SK-N-SH (cell line): ENCODE data around the gene PLXND1. TPM values are rescaled to one million over a fixed set of nuclear protein-coding genes. Genes with fewer than 3 reads are reported as not detected.

Source experiments
- CTCF ChIA-PET: fragments of 300-600, 350-600 bp; formaldehyde crosslinking; extraction: SDS; loops from one replicate; lab custom pipeline; 2021; lab: Yijun Ruan, JAX
- POLR2A ChIA-PET: fragments of 350-600 bp; sonication (Branson Sonifier 250); formaldehyde crosslinking; extraction: SDS; loops from one replicate; lab custom pipeline; 2020; ENCODE audit warnings: antibody characterized with exemption, inconsistent platforms; lab: Yijun Ruan, JAX
- DNase-seq: peaks from one replicate; pipeline ENCODE4 v3.0.0; 2012
- H2AFZ ChIP-seq: fragments of 200-600 bp; sonication (generic); 2 replicates; pipeline ENCODE4 v1.8.1; 2016; ENCODE audit warnings: antibody characterized with exemption, mild to moderate bottlenecking, low read depth
- H3F3A ChIP-seq: fragments of 200-600 bp; sonication (generic); replicated peaks from 2 replicates; pipeline ENCODE3; 2016; ENCODE audit warnings: antibody characterized with exemption, mild to moderate bottlenecking; ENCODE audit not compliant: insufficient read depth
- H3K27ac ChIP-seq, 2 experiments: fragments of 200-500 bp in 1 of 2; fragments of 200-600 bp in 1 of 2; sonication (Bioruptor generic) in 1 of 2; sonication (generic), shearing (Covaris generic) in 1 of 2; 2 replicates each; pipeline versions ENCODE4 v1.5.1 to v1.6.1; 2014 to 2016; ENCODE audit warnings: low read depth in 2 of 2, inconsistent platforms in 1 of 2, low read length in 1 of 2, mild to moderate bottlenecking in 1 of 2, mixed read lengths in 1 of 2
- H3K27me3 ChIP-seq: fragments of 200-600 bp; sonication (generic), shearing (Covaris generic); 2 replicates; pipeline ENCODE4 v1.6.1; 2016; ENCODE audit warnings: mixed run types; ENCODE audit not compliant: insufficient read depth
- H3K36me3 ChIP-seq, 2 experiments: fragments of 200-500 bp in 1 of 2; fragments of 200-600 bp in 1 of 2; sonication (Bioruptor generic) in 1 of 2; sonication (generic) in 1 of 2; replicated peaks in 1 of 2; 2 replicates each; pipeline versions ENCODE3 to v1.5.1; 2014 to 2016; ENCODE audit warnings: low read length in 1 of 2, mild to moderate bottlenecking in 1 of 2; ENCODE audit not compliant: insufficient read depth in 2 of 2, control insufficient read depth in 1 of 2
- H3K4me1 ChIP-seq, 2 experiments: fragments of 200-500 bp in 1 of 2; fragments of 200-600 bp in 1 of 2; sonication (Bioruptor generic) in 1 of 2; sonication (generic), shearing (Covaris generic) in 1 of 2; 2 replicates each; pipeline versions ENCODE4 v1.5.1 to v1.6.1; 2014 to 2016; ENCODE audit warnings: low read depth in 1 of 2, low read length in 1 of 2, mixed run types in 1 of 2; ENCODE audit not compliant: insufficient read depth in 2 of 2, control insufficient read depth in 1 of 2
- H3K4me2 ChIP-seq: fragments of 200-600 bp; sonication (generic), shearing (Covaris generic); 2 replicates; pipeline ENCODE4 v1.6.1; 2017; ENCODE audit warnings: mixed run types
- H3K4me3 ChIP-seq, 2 experiments: fragments of 200-500 bp in 1 of 2; fragments of 200-600 bp in 1 of 2; sonication (Bioruptor generic) in 1 of 2; sonication (generic), shearing (Covaris generic) in 1 of 2; 2 replicates each; pipeline versions ENCODE4 v1.5.1 to v1.8.1; 2014 to 2016; ENCODE audit warnings: low read depth in 2 of 2, inconsistent platforms in 1 of 2, low read length in 1 of 2, mild to moderate bottlenecking in 1 of 2, mixed read lengths in 1 of 2, moderate library complexity in 1 of 2
- H3K79me2 ChIP-seq: fragments of 200-600 bp; sonication (generic); 2 replicates; pipeline ENCODE4 v1.8.1; 2017; ENCODE audit warnings: mild to moderate bottlenecking; ENCODE audit not compliant: insufficient read depth
- H3K9ac ChIP-seq: fragments of 200-600 bp; sonication (generic); 2 replicates; pipeline ENCODE4 v1.6.1; 2017; ENCODE audit warnings: mixed run types
- H3K9me2 ChIP-seq: fragments of 200-600 bp; sonication (generic); 2 replicates; pipeline ENCODE4 v1.6.1; 2017; ENCODE audit warnings: mixed run types
- H3K9me3 ChIP-seq: fragments of 200-600 bp; sonication (generic); 2 replicates; pipeline ENCODE4 v1.6.1; 2017; ENCODE audit warnings: mixed run types, mild to moderate bottlenecking, moderate library complexity
- H4K20me1 ChIP-seq: fragments of 200-600 bp; sonication (generic); 2 replicates; pipeline ENCODE4 v1.6.1; 2017; ENCODE audit warnings: mild to moderate bottlenecking, mixed run types; ENCODE audit not compliant: insufficient read depth
- ELF1 ChIP-seq: IDR thresholded peaks from 2 replicates; pipeline ENCODE4 v1.4.0; 2012
- EP300 ChIP-seq, 2 experiments: IDR thresholded peaks; 2 replicates each; pipeline versions ENCODE4 v1.4.0 to v1.6.1; 2012; ENCODE audit warnings: borderline replicate concordance in 1 of 2, low read depth in 1 of 2, low read length in 1 of 2
- FOSL2 ChIP-seq: IDR thresholded peaks from 2 replicates; pipeline ENCODE4 v1.4.0; 2012; ENCODE audit warnings: low read depth, mild to moderate bottlenecking, moderate library complexity, borderline replicate concordance
- FOXJ3 ChIP-seq: sonication (generic); formaldehyde crosslinking; IDR thresholded peaks from 2 replicates; pipeline ENCODE4 v1.5.1; 2020; ENCODE audit warnings: mild to moderate bottlenecking, missing genetic modification reagents
- FOXM1 ChIP-seq: IDR thresholded peaks from 2 replicates; pipeline ENCODE4 v1.4.0; 2012; ENCODE audit warnings: low read depth, mild to moderate bottlenecking
- GABPA ChIP-seq: IDR thresholded peaks from 2 replicates; pipeline ENCODE4 v1.4.0; 2012; ENCODE audit warnings: low read depth, mild to moderate bottlenecking
- JUND ChIP-seq: IDR thresholded peaks from 2 replicates; pipeline ENCODE4 v1.4.0; 2012
- NFIC ChIP-seq: IDR thresholded peaks from 2 replicates; pipeline ENCODE4 v1.4.0; 2012; ENCODE audit warnings: borderline replicate concordance
- NRF1 ChIP-seq: IDR thresholded peaks from 2 replicates; pipeline ENCODE4 v1.6.1; 2012; ENCODE audit warnings: low read depth, mild to moderate bottlenecking, low read length
- PBX3 ChIP-seq: IDR thresholded peaks from 2 replicates; pipeline ENCODE4; 2012
- RFX5 ChIP-seq: IDR thresholded peaks from 2 replicates; pipeline ENCODE4 v1.6.1; 2012; ENCODE audit warnings: mild to moderate bottlenecking, improper control_type of control experiment, low read length
- YY1 ChIP-seq: IDR thresholded peaks from 2 replicates; pipeline ENCODE4 v1.4.0; 2012; ENCODE audit warnings: low read depth, mild to moderate bottlenecking
- WGBS: methylation state at CpG from one replicate; pipeline ENCODE4 v1.1.6; 2017; ENCODE audit warnings: low lambda C conversion rate; 5-methylcytosine and 5-hydroxymethylcytosine counted together
- polyA plus RNA-seq, 3 experiments: library from polyadenylated mRNA; depleted of rRNA; stranded (reverse); fragments of >200 nt; gene quantifications; 2 replicates each; pipeline ENCODE4 v1.2.3, GENCODE V29; 2012
- TF ChIP-seq, protein P1 (sequence below): fragments of 200-600 bp; sonication (generic); IDR thresholded peaks from 2 replicates; pipeline ENCODE4 v1.6.1; 2017; ENCODE audit warnings: antibody characterized with exemption, mild to moderate bottlenecking, moderate library complexity
- TF ChIP-seq, protein P2 (sequence below): fragments of 150-350 bp; IDR thresholded peaks from 2 replicates; pipeline ENCODE4 v1.6.1; 2016; ENCODE audit warnings: mild to moderate bottlenecking, low read depth, low read length
- TF ChIP-seq, protein P3 (sequence below): IDR thresholded peaks from 2 replicates; pipeline ENCODE4 v1.6.1; 2012; ENCODE audit warnings: mild to moderate bottlenecking, low read depth, low read length, moderate library complexity

The PLXND1 gene
- polyA plus RNA-seq, 1 of the 3 experiments (the other 2 are of a cell fraction) = 53.5 TPM

DNA sequence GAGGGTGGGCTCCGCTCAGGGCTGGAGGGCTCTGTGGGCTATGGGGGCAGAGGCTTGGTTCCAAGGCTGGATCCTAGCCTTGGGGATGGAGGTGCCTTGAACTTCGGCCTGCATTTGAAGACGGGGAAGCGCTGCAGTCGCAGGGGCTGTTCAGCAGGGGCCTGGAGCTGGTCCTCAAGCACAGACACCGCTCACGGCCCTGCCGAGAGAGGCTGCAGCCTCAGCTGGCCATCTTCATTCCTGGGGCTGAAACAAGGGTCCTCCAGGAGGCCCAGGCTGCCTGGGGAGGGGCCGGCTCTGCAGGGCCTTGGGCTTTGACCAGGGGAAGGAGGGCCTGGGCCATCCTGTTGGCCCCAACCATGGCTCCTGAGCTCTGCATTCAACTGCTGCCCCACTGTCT lies 25.6 kb upstream of the PLXND1 start:
- H3K9me2 ChIP-seq = no peaks in the 10 kb centered on the region
- DNase-seq = no peak
- no peaks in the 10 kb centered on the region for H3F3A ChIP-seq
- no peaks in the 10 kb centered on the region for H4K20me1 ChIP-seq
- ChIA-PET POLR2A (no interaction called here), CTCF (interaction anchor here (0.5 to 2.7 kb wide), 3 partner anchors 92 to 302 kb away, joined by 3 to 12 read pairs (median 8); no protein-coding TSS in a partner anchor)
- H3K79me2 ChIP-seq = no peaks in the 10 kb centered on the region
- no peaks in the 10 kb centered on the region for H3K27me3 ChIP-seq
- H2AFZ ChIP-seq = no peak overlapping the region
- H3K9ac ChIP-seq = no peak overlapping the region
- no peaks in the 10 kb centered on the region for H3K4me1 ChIP-seq
- H3K9me3 ChIP-seq = no peaks in the 10 kb centered on the region
- no peak overlapping the region for H3K4me3 ChIP-seq
- H3K36me3 ChIP-seq = no peaks in the 10 kb centered on the region
- H3K27ac ChIP-seq = no peak overlapping the region
- H3K4me2 ChIP-seq = no peak overlapping the region
- WGBS = 92% methylated on average over 5 of the region's 9 CpGs
- TF ChIP-seq, protein P1, sequence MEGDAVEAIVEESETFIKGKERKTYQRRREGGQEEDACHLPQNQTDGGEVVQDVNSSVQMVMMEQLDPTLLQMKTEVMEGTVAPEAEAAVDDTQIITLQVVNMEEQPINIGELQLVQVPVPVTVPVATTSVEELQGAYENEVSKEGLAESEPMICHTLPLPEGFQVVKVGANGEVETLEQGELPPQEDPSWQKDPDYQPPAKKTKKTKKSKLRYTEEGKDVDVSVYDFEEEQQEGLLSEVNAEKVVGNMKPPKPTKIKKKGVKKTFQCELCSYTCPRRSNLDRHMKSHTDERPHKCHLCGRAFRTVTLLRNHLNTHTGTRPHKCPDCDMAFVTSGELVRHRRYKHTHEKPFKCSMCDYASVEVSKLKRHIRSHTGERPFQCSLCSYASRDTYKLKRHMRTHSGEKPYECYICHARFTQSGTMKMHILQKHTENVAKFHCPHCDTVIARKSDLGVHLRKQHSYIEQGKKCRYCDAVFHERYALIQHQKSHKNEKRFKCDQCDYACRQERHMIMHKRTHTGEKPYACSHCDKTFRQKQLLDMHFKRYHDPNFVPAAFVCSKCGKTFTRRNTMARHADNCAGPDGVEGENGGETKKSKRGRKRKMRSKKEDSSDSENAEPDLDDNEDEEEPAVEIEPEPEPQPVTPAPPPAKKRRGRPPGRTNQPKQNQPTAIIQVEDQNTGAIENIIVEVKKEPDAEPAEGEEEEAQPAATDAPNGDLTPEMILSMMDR = no peak
- TF ChIP-seq FOSL2 (no peak), YY1 (no peak), FOXM1 (no peak), JUND (no peak), PBX3 (no peak), NRF1 (no peak), NFIC (no peak), EP300 (IDR thresholded peaks at IDR 0.05; ENCODE audit: borderline replicate concordance in 1 of 2, low read depth in 1 of 2, low read length in 1 of 2) (no peak), FOXJ3 (CRISPR knock-in tag) (no peak), GABPA (no peak), ELF1 (no peak), RFX5 (no peak)
- TF ChIP-seq, protein P2, sequence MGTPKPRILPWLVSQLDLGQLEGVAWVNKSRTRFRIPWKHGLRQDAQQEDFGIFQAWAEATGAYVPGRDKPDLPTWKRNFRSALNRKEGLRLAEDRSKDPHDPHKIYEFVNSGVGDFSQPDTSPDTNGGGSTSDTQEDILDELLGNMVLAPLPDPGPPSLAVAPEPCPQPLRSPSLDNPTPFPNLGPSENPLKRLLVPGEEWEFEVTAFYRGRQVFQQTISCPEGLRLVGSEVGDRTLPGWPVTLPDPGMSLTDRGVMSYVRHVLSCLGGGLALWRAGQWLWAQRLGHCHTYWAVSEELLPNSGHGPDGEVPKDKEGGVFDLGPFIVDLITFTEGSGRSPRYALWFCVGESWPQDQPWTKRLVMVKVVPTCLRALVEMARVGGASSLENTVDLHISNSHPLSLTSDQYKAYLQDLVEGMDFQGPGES = no peak
- TF ChIP-seq, protein P3, sequence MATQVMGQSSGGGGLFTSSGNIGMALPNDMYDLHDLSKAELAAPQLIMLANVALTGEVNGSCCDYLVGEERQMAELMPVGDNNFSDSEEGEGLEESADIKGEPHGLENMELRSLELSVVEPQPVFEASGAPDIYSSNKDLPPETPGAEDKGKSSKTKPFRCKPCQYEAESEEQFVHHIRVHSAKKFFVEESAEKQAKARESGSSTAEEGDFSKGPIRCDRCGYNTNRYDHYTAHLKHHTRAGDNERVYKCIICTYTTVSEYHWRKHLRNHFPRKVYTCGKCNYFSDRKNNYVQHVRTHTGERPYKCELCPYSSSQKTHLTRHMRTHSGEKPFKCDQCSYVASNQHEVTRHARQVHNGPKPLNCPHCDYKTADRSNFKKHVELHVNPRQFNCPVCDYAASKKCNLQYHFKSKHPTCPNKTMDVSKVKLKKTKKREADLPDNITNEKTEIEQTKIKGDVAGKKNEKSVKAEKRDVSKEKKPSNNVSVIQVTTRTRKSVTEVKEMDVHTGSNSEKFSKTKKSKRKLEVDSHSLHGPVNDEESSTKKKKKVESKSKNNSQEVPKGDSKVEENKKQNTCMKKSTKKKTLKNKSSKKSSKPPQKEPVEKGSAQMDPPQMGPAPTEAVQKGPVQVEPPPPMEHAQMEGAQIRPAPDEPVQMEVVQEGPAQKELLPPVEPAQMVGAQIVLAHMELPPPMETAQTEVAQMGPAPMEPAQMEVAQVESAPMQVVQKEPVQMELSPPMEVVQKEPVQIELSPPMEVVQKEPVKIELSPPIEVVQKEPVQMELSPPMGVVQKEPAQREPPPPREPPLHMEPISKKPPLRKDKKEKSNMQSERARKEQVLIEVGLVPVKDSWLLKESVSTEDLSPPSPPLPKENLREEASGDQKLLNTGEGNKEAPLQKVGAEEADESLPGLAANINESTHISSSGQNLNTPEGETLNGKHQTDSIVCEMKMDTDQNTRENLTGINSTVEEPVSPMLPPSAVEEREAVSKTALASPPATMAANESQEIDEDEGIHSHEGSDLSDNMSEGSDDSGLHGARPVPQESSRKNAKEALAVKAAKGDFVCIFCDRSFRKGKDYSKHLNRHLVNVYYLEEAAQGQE = no peak
